Testis (tissue), 2 donors: ENCODE results near the gene TRABD2B.

Experiments
- POLR2A ChIP-seq: fragments of 450-650 bp; IDR thresholded peaks from one replicate; pipeline ENCODE4 v1.6.1; 2017; ENCODE audit warnings: antibody characterized with exemption, mild to moderate bottlenecking, moderate library complexity
- TF ChIP-seq, protein P1 (sequence below), 3 experiments: fragments of 450-650 bp in 2 of 3; fragments of 200-600 bp in 1 of 3; sonication (generic) in 1 of 3; IDR thresholded peaks; one replicate each; pipeline ENCODE4 v1.5.1; 2016 to 2019; ENCODE audit warnings: antibody characterized with exemption in 3 of 3, mild to moderate bottlenecking in 2 of 3, moderate library complexity in 1 of 3

DNA sequence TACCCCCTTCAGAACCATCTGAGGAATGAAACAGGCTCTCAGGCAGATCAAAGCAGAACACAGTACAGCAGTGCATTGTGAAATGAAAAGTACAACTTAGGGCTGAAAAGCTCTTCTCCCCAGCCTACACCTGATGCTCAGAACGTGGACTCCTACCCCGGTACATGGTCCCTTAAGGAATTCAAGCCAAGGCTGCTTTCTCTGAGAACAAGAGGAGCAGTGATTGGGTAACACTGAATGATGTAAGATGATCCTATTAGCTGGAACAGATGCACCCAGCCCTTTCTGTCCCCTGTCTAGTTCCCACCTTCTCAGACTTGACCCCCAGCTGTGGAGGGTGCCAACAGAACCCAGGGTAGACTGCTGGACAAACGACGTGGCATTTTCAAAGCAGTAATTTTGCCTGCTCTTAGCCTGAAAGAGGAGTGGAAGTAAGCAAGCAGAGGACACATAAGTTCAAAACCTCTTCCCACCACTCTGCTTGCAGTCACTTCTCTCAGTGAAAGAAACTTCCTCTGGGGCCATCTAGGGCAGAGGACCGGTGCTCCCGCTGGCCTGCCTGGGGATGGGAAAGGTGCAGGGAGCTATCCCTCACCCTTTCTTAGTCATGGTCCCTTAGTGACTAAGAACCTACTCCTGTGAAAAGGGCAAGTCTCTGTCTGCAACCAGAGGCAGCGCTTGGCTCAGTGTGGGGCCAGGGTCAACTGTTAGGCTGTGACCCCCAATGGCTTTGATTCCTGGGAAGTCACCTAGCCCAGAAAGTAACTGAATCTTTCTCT lies 72.7 kb downstream of the TRABD2B start:
- TF ChIP-seq, protein P1, sequence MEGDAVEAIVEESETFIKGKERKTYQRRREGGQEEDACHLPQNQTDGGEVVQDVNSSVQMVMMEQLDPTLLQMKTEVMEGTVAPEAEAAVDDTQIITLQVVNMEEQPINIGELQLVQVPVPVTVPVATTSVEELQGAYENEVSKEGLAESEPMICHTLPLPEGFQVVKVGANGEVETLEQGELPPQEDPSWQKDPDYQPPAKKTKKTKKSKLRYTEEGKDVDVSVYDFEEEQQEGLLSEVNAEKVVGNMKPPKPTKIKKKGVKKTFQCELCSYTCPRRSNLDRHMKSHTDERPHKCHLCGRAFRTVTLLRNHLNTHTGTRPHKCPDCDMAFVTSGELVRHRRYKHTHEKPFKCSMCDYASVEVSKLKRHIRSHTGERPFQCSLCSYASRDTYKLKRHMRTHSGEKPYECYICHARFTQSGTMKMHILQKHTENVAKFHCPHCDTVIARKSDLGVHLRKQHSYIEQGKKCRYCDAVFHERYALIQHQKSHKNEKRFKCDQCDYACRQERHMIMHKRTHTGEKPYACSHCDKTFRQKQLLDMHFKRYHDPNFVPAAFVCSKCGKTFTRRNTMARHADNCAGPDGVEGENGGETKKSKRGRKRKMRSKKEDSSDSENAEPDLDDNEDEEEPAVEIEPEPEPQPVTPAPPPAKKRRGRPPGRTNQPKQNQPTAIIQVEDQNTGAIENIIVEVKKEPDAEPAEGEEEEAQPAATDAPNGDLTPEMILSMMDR (IDR thresholded peaks at IDR 0.05) = no peak
- no peak for TF ChIP-seq POLR2A
